HFFc6 (cell line): Measurements from ENCODE around the gene TFR2. TPM values are rescaled to one million over a fixed set of nuclear protein-coding genes. Genes with fewer than 3 reads are reported as not detected.
A peak's percentile ranks its signal among the peaks of the same experiment; 100 is the strongest.

Experiments
- DNase-seq: peaks from one replicate; pipeline ENCODE4 v3.0.0-alpha.2; 2018
- H3K27ac Mint-ChIP-seq: 2 replicates; pipeline ENCODE4 v1.8.0; 2020; ENCODE audit warnings: mild to moderate bottlenecking, mixed read lengths
- H3K27me3 Mint-ChIP-seq: 2 replicates; pipeline ENCODE4 v1.8.0; 2021; ENCODE audit warnings: mild to moderate bottlenecking, moderate library complexity, mixed read lengths; ENCODE audit not compliant: insufficient read depth
- H3K36me3 Mint-ChIP-seq: 2 replicates; pipeline ENCODE4 v1.8.0; 2021; ENCODE audit warnings: low read depth, mixed read lengths
- H3K4me1 Mint-ChIP-seq: 2 replicates; pipeline ENCODE4 v1.8.0; 2020; ENCODE audit warnings: low read depth, mixed read lengths
- H3K4me3 Mint-ChIP-seq: 2 replicates; pipeline ENCODE4 v1.8.0; 2020; ENCODE audit warnings: mild to moderate bottlenecking, moderate library complexity, mixed read lengths
- H3K9me3 Mint-ChIP-seq: 2 replicates; pipeline ENCODE4 v1.8.0; 2020; ENCODE audit warnings: mild to moderate bottlenecking, mixed read lengths
- total RNA-seq, 6 experiments: library from RNA; stranded (reverse); fragmentation: NEBNext Ultra II Directional; extraction: Animal tissue kit (Norgen Biotek cat#: 25700); gene quantifications; 2 replicates in 1 of 6; 3 replicates in 5 of 6; pipeline ENCODE4 v1.2.3, GENCODE V29; 2021
- TF ChIP-seq, protein P1 (sequence below): fragments of 200-600 bp; sonication (generic); IDR thresholded peaks from 2 replicates; pipeline ENCODE4 v1.5.0; 2021; ENCODE audit warnings: antibody characterized with exemption, mild to moderate bottlenecking

TFR2 gene
- total RNA-seq, 6 experiments from 2014 or later = 0.16 to 1.1 (median 0.27) TPM; not detected in 2

DNA sequence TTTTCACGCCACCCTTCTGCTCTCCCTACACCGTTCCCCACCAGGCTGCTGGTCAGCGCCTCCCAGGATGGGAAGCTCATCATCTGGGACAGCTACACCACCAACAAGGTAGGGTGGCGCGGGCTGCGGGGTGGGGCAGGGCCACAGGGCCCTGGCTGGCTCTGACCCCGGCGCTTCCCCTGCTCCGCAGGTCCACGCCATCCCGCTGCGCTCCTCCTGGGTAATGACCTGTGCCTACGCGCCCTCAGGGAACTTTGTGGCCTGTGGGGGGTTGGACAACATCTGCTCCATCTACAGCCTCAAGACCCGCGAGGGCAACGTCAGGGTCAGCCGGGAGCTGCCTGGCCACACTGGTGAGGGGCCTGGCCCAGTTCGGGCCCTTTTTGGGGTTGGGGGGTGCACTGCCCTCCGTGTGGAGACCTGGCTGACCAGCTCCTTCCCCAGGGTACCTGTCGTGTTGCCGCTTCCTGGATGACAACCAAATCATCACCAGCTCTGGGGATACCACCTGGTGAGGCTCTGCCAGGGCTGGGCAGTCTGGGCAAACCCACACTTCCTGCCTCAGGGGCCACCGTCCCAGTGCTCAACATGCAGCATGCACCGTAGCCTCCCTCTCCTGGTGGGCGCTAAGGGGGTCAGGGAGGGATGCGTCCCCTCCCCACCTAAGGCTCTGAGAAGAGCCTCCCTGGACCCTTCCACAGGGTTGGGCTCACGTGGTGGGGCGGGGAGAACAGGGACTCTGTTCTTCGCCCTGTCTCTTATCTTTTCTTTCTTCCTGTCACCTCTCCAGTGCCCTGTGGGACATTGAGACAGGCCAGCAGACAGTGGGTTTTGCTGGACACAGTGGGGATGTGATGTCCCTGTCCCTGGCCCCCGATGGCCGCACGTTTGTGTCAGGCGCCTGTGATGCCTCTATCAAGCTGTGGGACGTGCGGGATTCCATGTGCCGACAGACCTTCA, 36.2 kb upstream of the TFR2 start:
- Mint-ChIP-seq H3K4me3 (no peak overlapping the region), H3K4me1 (peaks cover 33% of the 10 kb centered on the region; the same call in 1 of the 2 replicates), H3K36me3 (peaks cover 7% of the 10 kb centered on the region; the same call in 1 of the 2 replicates), H3K27me3 (peaks cover 7% of the 10 kb centered on the region), H3K9me3 (no peaks in the 10 kb centered on the region), H3K27ac (no peak overlapping the region)
- no peak for DNase-seq
- TF ChIP-seq, protein P1, sequence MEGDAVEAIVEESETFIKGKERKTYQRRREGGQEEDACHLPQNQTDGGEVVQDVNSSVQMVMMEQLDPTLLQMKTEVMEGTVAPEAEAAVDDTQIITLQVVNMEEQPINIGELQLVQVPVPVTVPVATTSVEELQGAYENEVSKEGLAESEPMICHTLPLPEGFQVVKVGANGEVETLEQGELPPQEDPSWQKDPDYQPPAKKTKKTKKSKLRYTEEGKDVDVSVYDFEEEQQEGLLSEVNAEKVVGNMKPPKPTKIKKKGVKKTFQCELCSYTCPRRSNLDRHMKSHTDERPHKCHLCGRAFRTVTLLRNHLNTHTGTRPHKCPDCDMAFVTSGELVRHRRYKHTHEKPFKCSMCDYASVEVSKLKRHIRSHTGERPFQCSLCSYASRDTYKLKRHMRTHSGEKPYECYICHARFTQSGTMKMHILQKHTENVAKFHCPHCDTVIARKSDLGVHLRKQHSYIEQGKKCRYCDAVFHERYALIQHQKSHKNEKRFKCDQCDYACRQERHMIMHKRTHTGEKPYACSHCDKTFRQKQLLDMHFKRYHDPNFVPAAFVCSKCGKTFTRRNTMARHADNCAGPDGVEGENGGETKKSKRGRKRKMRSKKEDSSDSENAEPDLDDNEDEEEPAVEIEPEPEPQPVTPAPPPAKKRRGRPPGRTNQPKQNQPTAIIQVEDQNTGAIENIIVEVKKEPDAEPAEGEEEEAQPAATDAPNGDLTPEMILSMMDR = no peak

- TF ChIP-seq, protein P1 = no peak
- H3K36me3 Mint-ChIP-seq = peaks cover 7% of the 10 kb centered on the region; the same call in 1 of the 2 replicates
- H3K4me1 Mint-ChIP-seq = peaks cover 24% of the 10 kb centered on the region; the same call in 1 of the 2 replicates
- no peaks in the 10 kb centered on the region for H3K9me3 Mint-ChIP-seq
- H3K27me3 Mint-ChIP-seq = peaks cover 11% of the 10 kb centered on the region
- H3K4me3 Mint-ChIP-seq = peak overlapping the region; percentile 85
- DNase-seq = no peak
- peak overlapping the region; percentile 65 for H3K27ac Mint-ChIP-seq
Observed at GRCh38 chr7:100676501-100677306, 35.4 kb upstream of the TFR2 start.

GRCh38 chr7:100675581-100676350, 34.4 kb upstream of the TFR2 start:
- H3K4me3 Mint-ChIP-seq = peak overlapping the region; percentile 85
- no peaks in the 10 kb centered on the region for H3K9me3 Mint-ChIP-seq
- H3K27me3 Mint-ChIP-seq = peaks cover 13% of the 10 kb centered on the region
- H3K27ac Mint-ChIP-seq = peak overlapping the region; percentile 65; the same call in 1 of the 2 replicates
- TF ChIP-seq, protein P1 = no peak
- DNase-seq = peak; percentile 77
- H3K36me3 Mint-ChIP-seq = peaks cover 7% of the 10 kb centered on the region; the same call in 1 of the 2 replicates
- peaks cover 24% of the 10 kb centered on the region; the same call in 1 of the 2 replicates for H3K4me1 Mint-ChIP-seq

DNA sequence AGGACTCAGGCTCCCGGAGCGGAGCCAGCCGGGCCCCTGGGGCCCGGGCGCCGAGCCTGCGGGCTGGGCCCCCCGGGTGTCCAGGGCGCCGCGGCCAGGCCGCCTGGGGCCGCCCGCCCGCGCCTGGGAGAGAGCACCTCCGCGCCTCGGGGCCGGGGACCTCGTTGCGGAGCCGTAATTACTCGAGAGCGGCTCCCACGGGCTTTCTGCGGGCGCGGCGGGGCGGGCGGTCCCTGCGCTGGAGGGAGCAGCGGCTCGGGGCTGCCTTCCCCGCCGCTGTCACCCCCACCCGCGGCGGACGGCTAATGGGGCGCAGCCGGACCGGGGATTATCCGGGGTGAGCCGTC, 33.7 kb upstream of the TFR2 start:
- Mint-ChIP-seq H3K27me3 (peaks cover 13% of the 10 kb centered on the region), H3K36me3 (peaks cover 7% of the 10 kb centered on the region; the same call in 1 of the 2 replicates), H3K9me3 (no peaks in the 10 kb centered on the region), H3K4me1 (peaks cover 20% of the 10 kb centered on the region; the same call in 1 of the 2 replicates), H3K4me3 (peak overlapping the region; percentile 95), H3K27ac (no peak overlapping the region)
- TF ChIP-seq, protein P1 = no peak
- DNase-seq = no peak
